Endothelial cell (in vitro differentiated cells): ENCODE measurements around the gene DAPK1. TPM values are rescaled to one million over a fixed set of nuclear protein-coding genes. Genes with fewer than 3 reads are reported as not detected.

Experiments used
- DNase-seq: peaks from one replicate; pipeline ENCODE4 v3.0.0; 2021; ENCODE audit warnings: low spot score
- H3K27ac Mint-ChIP-seq: one replicate; pipeline ENCODE4 v1.8.0; 2021; ENCODE audit warnings: mixed read lengths, inconsistent platforms; ENCODE audit not compliant: unreplicated experiment
- H3K27me3 Mint-ChIP-seq: one replicate; pipeline ENCODE4 v1.8.0; 2021; ENCODE audit warnings: mild to moderate bottlenecking, moderate library complexity, mixed read lengths, inconsistent platforms; ENCODE audit not compliant: unreplicated experiment
- H3K36me3 Mint-ChIP-seq: one replicate; pipeline ENCODE4 v1.8.0; 2021; ENCODE audit warnings: mild to moderate bottlenecking, low read depth, mixed read lengths, inconsistent platforms; ENCODE audit not compliant: unreplicated experiment
- H3K4me1 Mint-ChIP-seq: one replicate; pipeline ENCODE4 v1.8.0; 2021; ENCODE audit warnings: mild to moderate bottlenecking, mixed read lengths, inconsistent platforms; ENCODE audit not compliant: unreplicated experiment
- H3K4me3 Mint-ChIP-seq: one replicate; pipeline ENCODE4 v1.8.0; 2021; ENCODE audit warnings: mild to moderate bottlenecking, mixed read lengths, inconsistent platforms; ENCODE audit not compliant: unreplicated experiment
- H3K9me3 Mint-ChIP-seq: one replicate; pipeline ENCODE4 v1.8.0; 2021; ENCODE audit warnings: mixed read lengths, inconsistent platforms; ENCODE audit not compliant: unreplicated experiment
- CTCF ChIP-seq: fragments of 200-600 bp; sonication (generic); IDR thresholded peaks from one replicate; pipeline ENCODE4 v1.5.0; 2021; ENCODE audit warnings: antibody characterized with exemption; ENCODE audit not compliant: unreplicated experiment
- long read RNA-seq: library from polyadenylated mRNA; unstranded; transcript quantifications from one replicate; pipeline ENCODE4 v2.0.0, GENCODE V29; 2020; ENCODE audit not compliant: unreplicated experiment
- total RNA-seq: library from RNA; stranded (reverse); fragmentation: NEBNext Ultra II Directional; extraction: Animal tissue kit (Norgen Biotek cat#: 25700); gene quantifications from one replicate; pipeline ENCODE4 v1.2.1, GENCODE V29; 2021; ENCODE audit not compliant: unreplicated experiment

The DAPK1 gene
- total RNA-seq, result 36.8 TPM
- long read RNA-seq, partial matches to known transcripts, result 2 of 6 reads
- long read RNA-seq, other reads (novel, unspliced or antisense), result 2 of 6 reads

GRCh38 chr9:87497604-87498045 is at the start of gene DAPK1:
TSS of gene DAPK1 (plus strand) at chr9:87497867. CDS start at chr9:87499078, 1,211 bp downstream.
- peak; percentile 19 for TF ChIP-seq CTCF
- Mint-ChIP-seq H3K4me3 (peak within 1 kb of the TSS; percentile 92), H3K36me3 (peaks cover 4% of the 10 kb centered on the region), H3K9me3 (no peaks in the 10 kb centered on the region), H3K27ac (peak within 1 kb of the TSS; percentile 48), H3K4me1 (peaks cover 9% of the 10 kb centered on the region), H3K27me3 (peaks cover 5% of the 10 kb centered on the region)
- DNase-seq, result peak; percentile 79

- Mint-ChIP-seq H3K36me3 (peaks cover 7% of the 10 kb centered on the region), H3K9me3 (peaks cover 4% of the 10 kb centered on the region), H3K27me3 (peaks cover 4% of the 10 kb centered on the region), H3K4me1 (no peaks in the 10 kb centered on the region), H3K4me3 (no peak overlapping the region), H3K27ac (no peak overlapping the region)
- TF ChIP-seq CTCF, result no peak
- DNase-seq, result no peak
Observed at GRCh38 chr9:87451149-87451548, 46.5 kb upstream of the DAPK1 start.

GRCh38 chr9:87455407-87455806 is 42.3 kb upstream of the DAPK1 start:
- no peak overlapping the region for H3K4me3 Mint-ChIP-seq
- H3K36me3 Mint-ChIP-seq, result peaks cover 14% of the 10 kb centered on the region
- peaks cover 4% of the 10 kb centered on the region for H3K27me3 Mint-ChIP-seq
- TF ChIP-seq CTCF, result no peak
- H3K27ac Mint-ChIP-seq, result no peak overlapping the region
- no peaks in the 10 kb centered on the region for H3K4me1 Mint-ChIP-seq
- peaks cover 11% of the 10 kb centered on the region for H3K9me3 Mint-ChIP-seq
- DNase-seq, result no peak

- no peaks in the 10 kb centered on the region for H3K4me1 Mint-ChIP-seq
- peaks cover 6% of the 10 kb centered on the region for H3K9me3 Mint-ChIP-seq
- no peak overlapping the region for H3K4me3 Mint-ChIP-seq
- no peak for TF ChIP-seq CTCF
- no peaks in the 10 kb centered on the region for H3K27me3 Mint-ChIP-seq
- H3K27ac Mint-ChIP-seq, result no peak overlapping the region
- H3K36me3 Mint-ChIP-seq, result peaks cover 6% of the 10 kb centered on the region
- DNase-seq, result no peak
Observed at GRCh38 chr9:87461256-87461655, 36.4 kb upstream of the DAPK1 start.

- Mint-ChIP-seq H3K27me3 (no peaks in the 10 kb centered on the region), H3K36me3 (no peaks in the 10 kb centered on the region), H3K27ac (no peak overlapping the region), H3K9me3 (no peaks in the 10 kb centered on the region), H3K4me3 (no peak overlapping the region), H3K4me1 (no peaks in the 10 kb centered on the region)
- no peak for DNase-seq
- no peak for TF ChIP-seq CTCF
Observed at GRCh38 chr9:87464110-87464991, 33.3 kb upstream of the DAPK1 start.
